Astrocyte (in vitro differentiated cells and primary cell): ENCODE results near the gene NDUFS2. TPM values are rescaled to one million over a fixed set of nuclear protein-coding genes. Genes with fewer than 3 reads are reported as not detected.
A peak's percentile ranks its signal among the peaks of the same experiment; 100 is the strongest.

ENCODE experiments used
- DNase-seq: peaks from one replicate; pipeline ENCODE4 v3.0.0-alpha.2; 2010; ENCODE audit warnings: low read depth
- FAIRE-seq: peaks from 2 replicates; lab custom pipeline; 2011; peaks lifted over from hg19 to GRCh38; lab: Jason Lieb, UNC
- H2AFZ ChIP-seq: 2 replicates; pipeline ENCODE4 v1.6.0; 2012; ENCODE audit warnings: low read depth, low read length, inconsistent platforms
- H3K27ac ChIP-seq: 2 replicates; pipeline ENCODE4 v1.5.1; 2011; ENCODE audit warnings: low read depth, low read length, inconsistent platforms
- H3K27me3 ChIP-seq: 2 replicates; pipeline ENCODE4 v1.6.0; 2011; ENCODE audit warnings: low read length, inconsistent platforms; ENCODE audit not compliant: insufficient read depth
- H3K36me3 ChIP-seq: 2 replicates; pipeline ENCODE4 v1.5.1; 2011; ENCODE audit warnings: low read length, inconsistent platforms; ENCODE audit not compliant: insufficient read depth
- H3K4me1 ChIP-seq: 2 replicates; pipeline ENCODE4 v1.5.1; 2011; ENCODE audit warnings: low read length, inconsistent platforms; ENCODE audit not compliant: insufficient read depth
- H3K4me2 ChIP-seq: 2 replicates; pipeline ENCODE4 v1.6.0; 2012; ENCODE audit warnings: low read length, inconsistent platforms
- H3K4me3 ChIP-seq: 2 replicates; pipeline ENCODE4 v1.5.1; 2011; ENCODE audit warnings: low read depth, mild to moderate bottlenecking, low read length, inconsistent platforms; ENCODE audit not compliant: insufficient read depth
- H3K79me2 ChIP-seq: 2 replicates; pipeline ENCODE4 v1.6.0; 2012; ENCODE audit warnings: mild to moderate bottlenecking, low read length, inconsistent platforms; ENCODE audit not compliant: insufficient read depth
- H3K9ac ChIP-seq: 2 replicates; pipeline ENCODE4 v1.6.0; 2012; ENCODE audit warnings: mild to moderate bottlenecking, low read length, inconsistent platforms
- H3K9me3 ChIP-seq: 2 replicates; pipeline ENCODE4 v1.5.1; 2012; ENCODE audit warnings: low read depth, mild to moderate bottlenecking, low read length, inconsistent platforms; ENCODE audit not compliant: insufficient read depth
- H4K20me1 ChIP-seq: 2 replicates; pipeline ENCODE4 v1.6.0; 2012; ENCODE audit warnings: low read length, inconsistent platforms; ENCODE audit not compliant: insufficient read depth
- H3K27ac Mint-ChIP-seq: one replicate; pipeline ENCODE4 v1.8.0; 2021; ENCODE audit warnings: mild to moderate bottlenecking, mixed read lengths; ENCODE audit not compliant: unreplicated experiment
- H3K27me3 Mint-ChIP-seq: one replicate; pipeline ENCODE4 v1.8.0; 2021; ENCODE audit warnings: low read depth, mixed read lengths; ENCODE audit not compliant: unreplicated experiment
- H3K36me3 Mint-ChIP-seq: one replicate; pipeline ENCODE4 v1.8.0; 2021; ENCODE audit warnings: low read depth, mixed read lengths; ENCODE audit not compliant: unreplicated experiment
- H3K4me1 Mint-ChIP-seq: one replicate; pipeline ENCODE4 v1.8.0; 2021; ENCODE audit warnings: low read depth, mixed read lengths; ENCODE audit not compliant: unreplicated experiment
- H3K4me3 Mint-ChIP-seq: one replicate; pipeline ENCODE4 v1.8.0; 2021; ENCODE audit warnings: mild to moderate bottlenecking, moderate library complexity, mixed read lengths; ENCODE audit not compliant: unreplicated experiment
- H3K9me3 Mint-ChIP-seq: one replicate; pipeline ENCODE4 v1.8.0; 2021; ENCODE audit warnings: mild to moderate bottlenecking, mixed read lengths; ENCODE audit not compliant: unreplicated experiment
- CTCF ChIP-seq: IDR thresholded peaks from 2 replicates; pipeline ENCODE4 v1.5.1; 2011; ENCODE audit warnings: low read depth, mild to moderate bottlenecking, inconsistent platforms, low read length, moderate library complexity; ENCODE audit not compliant: insufficient read depth
- EZH2 ChIP-seq: IDR thresholded peaks from 2 replicates; pipeline ENCODE4 v1.6.1; 2012; ENCODE audit warnings: mild to moderate bottlenecking, low read length, inconsistent platforms; ENCODE audit not compliant: insufficient read depth
- total RNA-seq: library from RNA; stranded (reverse); gene quantifications from 2 replicates; pipeline ENCODE4 v1.2.1, GENCODE V29; 2021

NDUFS2 gene
- total RNA-seq, 1 donor from 2014 or later, result 59.9 TPM

- Histone ChIP-seq H3K4me3 (no peak overlapping the region), H3K79me2 (peaks cover 12% of the 10 kb centered on the region), H3K4me1 (peaks cover 33% of the 10 kb centered on the region), H3K9me3 (no peaks in the 10 kb centered on the region), H3K27me3 (no peaks in the 10 kb centered on the region), H3K9ac (no peak overlapping the region), H3K36me3 (no peaks in the 10 kb centered on the region), H3K27ac (no peak overlapping the region), H4K20me1 (no peaks in the 10 kb centered on the region), H2AFZ (peak overlapping the region; percentile 80), H3K4me2 (peak overlapping the region; percentile 60)
- Mint-ChIP-seq H3K4me3 (peak overlapping the region; percentile 64), H3K27me3 (no peaks in the 10 kb centered on the region), H3K36me3 (no peaks in the 10 kb centered on the region), H3K27ac (no peak overlapping the region), H3K4me1 (peaks cover 29% of the 10 kb centered on the region), H3K9me3 (no peaks in the 10 kb centered on the region)
- TF ChIP-seq CTCF (no peak), EZH2 (no peak)
- DNase-seq (no peak), FAIRE-seq (no peak)
These were observed 3.8 kb upstream of the NDUFS2 start for GRCh38 chr1:161198194-161198896.

GRCh38 chr1:161198897-161199431 is 3.2 kb upstream of the NDUFS2 start, which contains the start of gene ADAMTS4:
Gene ADAMTS4 (minus strand): TSS chr1:161199054. CDS start chr1:161198627, 427 bp downstream.
- Histone ChIP-seq H3K4me1 (peaks cover 36% of the 10 kb centered on the region), H3K36me3 (peaks cover 4% of the 10 kb centered on the region), H3K9me3 (no peaks in the 10 kb centered on the region), H3K79me2 (peaks cover 19% of the 10 kb centered on the region), H4K20me1 (no peaks in the 10 kb centered on the region), H3K27me3 (no peaks in the 10 kb centered on the region), H2AFZ (peak within 1 kb of the TSS; percentile 80), H3K9ac (peak within 1 kb of the TSS; percentile 64), H3K4me3 (no peak within 1 kb of the TSS), H3K27ac (no peak within 1 kb of the TSS), H3K4me2 (peak within 1 kb of the TSS; percentile 60)
- peak; percentile 25 for DNase-seq
- H3K4me1 Mint-ChIP-seq, result peaks cover 29% of the 10 kb centered on the region
- H3K27ac Mint-ChIP-seq, result no peak within 1 kb of the TSS
- H3K9me3 Mint-ChIP-seq, result no peaks in the 10 kb centered on the region
- peak within 1 kb of the TSS; percentile 64 for H3K4me3 Mint-ChIP-seq
- H3K36me3 Mint-ChIP-seq, result no peaks in the 10 kb centered on the region
- H3K27me3 Mint-ChIP-seq, result no peaks in the 10 kb centered on the region
- FAIRE-seq, result no peak
- TF ChIP-seq CTCF, result no peak
- no peak for TF ChIP-seq EZH2
